ENCODE measurements around the gene GTF2H4. TPM values are rescaled to one million over a fixed set of nuclear protein-coding genes. Genes with fewer than 3 reads are reported as not detected.

GTF2H4 gene
- total and polyA plus RNA-seq, 2 donors (not counting 1 experiment from before 2014, with no cell fraction given), result 12.2 to 15.3 TPM

DNA sequence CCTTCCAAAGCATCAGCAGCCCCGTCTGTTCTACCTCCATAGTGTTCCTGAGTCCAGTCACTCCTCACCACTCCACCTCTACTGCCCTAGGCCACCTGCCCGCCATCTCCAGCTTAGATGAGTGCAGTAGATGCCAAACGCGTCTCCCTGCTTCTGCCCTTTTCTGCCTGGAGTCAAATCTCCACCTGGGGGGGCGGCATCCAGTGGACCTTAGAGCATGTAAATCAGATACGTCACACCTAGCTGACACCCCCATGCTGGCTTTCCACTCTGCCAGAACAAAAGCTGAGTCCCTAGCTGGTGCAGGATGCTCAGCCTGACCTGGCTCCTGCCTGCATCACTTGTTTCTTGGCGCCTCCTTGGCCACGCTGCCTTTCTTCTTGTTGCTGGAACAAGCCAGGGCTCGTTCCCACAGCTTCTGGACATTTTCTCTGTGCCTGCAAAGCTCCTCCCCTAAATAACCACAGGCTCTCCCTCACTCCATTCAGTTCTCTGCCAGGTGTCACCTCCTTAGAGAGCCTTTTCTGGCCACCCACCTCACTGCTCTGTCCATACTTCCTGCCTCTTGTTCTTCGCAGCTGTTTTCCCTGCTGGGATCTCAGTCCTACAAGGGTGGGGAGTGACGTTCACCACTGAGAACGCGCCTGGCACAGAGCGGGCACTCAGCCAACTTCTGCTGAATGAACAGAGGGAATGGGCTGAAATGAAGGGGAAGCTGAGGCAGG is 17.9 kb upstream of the GTF2H4 start:
- H4K20me1 ChIP-seq (ENCODE audit: control insufficient read depth, extremely low read depth, insufficient read depth, low read length), result no peaks in the 10 kb centered on the region
- H3K4me3 ChIP-seq (replicated peaks in 1 of 4; ENCODE audit: control extremely low read depth in 1 of 4, insufficient read depth in 1 of 4, low read depth in 3 of 4, low read length in 4 of 4), result no peak overlapping the region
- no peak overlapping the region for H2AFZ ChIP-seq (ENCODE audit: low read length)

DNA sequence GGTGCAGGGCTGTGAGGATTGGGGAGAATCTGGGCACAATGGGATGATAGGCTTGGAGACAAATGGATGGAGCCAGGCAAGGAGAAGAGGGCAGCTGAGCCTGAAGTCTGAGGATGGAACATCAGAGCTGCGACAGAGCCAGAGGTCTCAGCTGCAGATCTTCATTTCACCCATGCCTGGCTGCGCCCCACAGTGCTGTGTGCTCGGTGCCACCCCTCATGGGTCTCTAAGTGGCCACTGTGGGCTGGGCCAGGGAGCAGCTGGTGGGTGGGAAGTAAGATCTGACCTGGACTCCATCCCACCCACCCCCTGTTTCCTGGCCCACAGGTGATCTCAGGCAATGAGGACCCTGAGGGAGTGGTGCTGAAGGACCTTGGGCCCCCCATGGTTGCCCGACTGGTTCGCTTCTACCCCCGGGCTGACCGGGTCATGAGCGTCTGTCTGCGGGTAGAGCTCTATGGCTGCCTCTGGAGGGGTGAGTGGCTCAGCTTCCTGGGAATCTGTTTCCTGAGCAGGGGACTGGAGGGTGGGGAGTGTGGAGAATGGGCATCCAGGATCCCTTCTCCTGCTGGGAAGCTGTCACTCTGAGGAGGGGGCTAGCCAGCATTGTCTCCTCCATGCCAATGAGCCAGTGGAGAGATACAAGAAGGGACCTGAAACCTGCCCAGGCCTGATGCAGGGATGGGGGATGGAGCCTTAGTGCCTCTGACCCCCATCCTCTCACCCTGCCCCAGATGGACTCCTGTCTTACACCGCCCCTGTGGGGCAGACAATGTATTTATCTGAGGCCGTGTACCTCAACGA is 17.2 kb upstream of the GTF2H4 start:
- Histone ChIP-seq H3K4me2 (ENCODE audit: extremely low read depth, insufficient read depth, low read length) (no peak overlapping the region), H3K27me3 (ENCODE audit: control insufficient read depth, insufficient read depth, low read length) (no peaks in the 10 kb centered on the region), H3K9ac (ENCODE audit: insufficient read depth, low read length) (no peak overlapping the region), H4K20me1 (ENCODE audit: control insufficient read depth, extremely low read depth, insufficient read depth, low read length) (no peaks in the 10 kb centered on the region), H3K4me1 (ENCODE audit: control insufficient read depth, extremely low read depth, insufficient read depth, low read length) (peaks cover 7% of the 10 kb centered on the region), H2AFZ (ENCODE audit: low read length) (no peak overlapping the region), H3K27ac (ENCODE audit: insufficient read depth, low read length) (no peak overlapping the region), H3K4me3 (replicated peaks in 1 of 4; ENCODE audit: control extremely low read depth in 1 of 4, insufficient read depth in 1 of 4, low read depth in 3 of 4, low read length in 4 of 4) (no peak overlapping the region), H3K79me2 (ENCODE audit: control insufficient read depth, insufficient read depth, low read length) (no peaks in the 10 kb centered on the region), H3K36me3 (ENCODE audit: control insufficient read depth, insufficient read depth, low read length) (peaks cover 6% of the 10 kb centered on the region), H3K9me3 (ENCODE audit: control insufficient read depth, insufficient read depth, low read depth, low read length) (no peaks in the 10 kb centered on the region)
- DNase-seq (ENCODE audit: low read depth in 2 of 2), result no peak
- TF ChIP-seq, protein P1, sequence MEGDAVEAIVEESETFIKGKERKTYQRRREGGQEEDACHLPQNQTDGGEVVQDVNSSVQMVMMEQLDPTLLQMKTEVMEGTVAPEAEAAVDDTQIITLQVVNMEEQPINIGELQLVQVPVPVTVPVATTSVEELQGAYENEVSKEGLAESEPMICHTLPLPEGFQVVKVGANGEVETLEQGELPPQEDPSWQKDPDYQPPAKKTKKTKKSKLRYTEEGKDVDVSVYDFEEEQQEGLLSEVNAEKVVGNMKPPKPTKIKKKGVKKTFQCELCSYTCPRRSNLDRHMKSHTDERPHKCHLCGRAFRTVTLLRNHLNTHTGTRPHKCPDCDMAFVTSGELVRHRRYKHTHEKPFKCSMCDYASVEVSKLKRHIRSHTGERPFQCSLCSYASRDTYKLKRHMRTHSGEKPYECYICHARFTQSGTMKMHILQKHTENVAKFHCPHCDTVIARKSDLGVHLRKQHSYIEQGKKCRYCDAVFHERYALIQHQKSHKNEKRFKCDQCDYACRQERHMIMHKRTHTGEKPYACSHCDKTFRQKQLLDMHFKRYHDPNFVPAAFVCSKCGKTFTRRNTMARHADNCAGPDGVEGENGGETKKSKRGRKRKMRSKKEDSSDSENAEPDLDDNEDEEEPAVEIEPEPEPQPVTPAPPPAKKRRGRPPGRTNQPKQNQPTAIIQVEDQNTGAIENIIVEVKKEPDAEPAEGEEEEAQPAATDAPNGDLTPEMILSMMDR (conservative IDR thresholded peaks at IDR 0.05 in 1 of 2, IDR thresholded peaks at IDR 0.05 in 1 of 2; ENCODE audit: low read depth in 1 of 2, low read length in 2 of 2), result no peak
- TF ChIP-seq EZH2 (IDR thresholded peaks at IDR 0.05; ENCODE audit: low read length, missing control alignments), result no peak

More for the DNA sequence above, 17.9 kb upstream of the GTF2H4 start:
- TF ChIP-seq, protein P1 (conservative IDR thresholded peaks at IDR 0.05 in 1 of 2, IDR thresholded peaks at IDR 0.05 in 1 of 2; ENCODE audit: low read depth in 1 of 2, low read length in 2 of 2), result no peak
- no peaks in the 10 kb centered on the region for H3K79me2 ChIP-seq (ENCODE audit: control insufficient read depth, insufficient read depth, low read length)
- H3K4me2 ChIP-seq (ENCODE audit: extremely low read depth, insufficient read depth, low read length), result no peak overlapping the region
- H3K27ac ChIP-seq (ENCODE audit: insufficient read depth, low read length), result no peak overlapping the region
- DNase-seq (ENCODE audit: low read depth in 2 of 2), result peak in 1 of 2 donors; percentile 52
- peaks cover 4% of the 10 kb centered on the region for H3K36me3 ChIP-seq (ENCODE audit: control insufficient read depth, insufficient read depth, low read length)
- peaks cover 13% of the 10 kb centered on the region for H3K4me1 ChIP-seq (ENCODE audit: control insufficient read depth, extremely low read depth, insufficient read depth, low read length)
- H3K27me3 ChIP-seq (ENCODE audit: control insufficient read depth, insufficient read depth, low read length), result no peaks in the 10 kb centered on the region
- no peak overlapping the region for H3K9ac ChIP-seq (ENCODE audit: insufficient read depth, low read length)
- no peaks in the 10 kb centered on the region for H3K9me3 ChIP-seq (ENCODE audit: control insufficient read depth, insufficient read depth, low read depth, low read length)

DNA sequence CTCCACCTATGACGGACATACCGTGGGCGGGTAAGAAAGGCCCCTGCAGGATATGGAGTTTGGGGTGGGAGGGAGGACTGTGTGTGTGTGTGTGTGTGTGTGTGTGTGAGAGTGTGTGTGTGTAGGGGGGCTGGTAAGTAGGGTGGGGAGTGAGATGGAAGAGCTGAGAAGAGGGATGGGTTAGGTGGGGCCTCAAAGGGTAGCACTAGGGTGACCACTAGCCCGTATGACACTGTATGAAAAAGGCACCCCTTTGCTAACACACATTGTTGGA is 16.6 kb upstream of the GTF2H4 start:
- H2AFZ ChIP-seq (ENCODE audit: low read length), result no peak overlapping the region
- no peaks in the 10 kb centered on the region for H3K9me3 ChIP-seq (ENCODE audit: control insufficient read depth, insufficient read depth, low read depth, low read length)
- H3K4me3 ChIP-seq (replicated peaks in 1 of 4; ENCODE audit: control extremely low read depth in 1 of 4, insufficient read depth in 1 of 4, low read depth in 3 of 4, low read length in 4 of 4), result no peak overlapping the region
- TF ChIP-seq, protein P1 (conservative IDR thresholded peaks at IDR 0.05 in 1 of 2, IDR thresholded peaks at IDR 0.05 in 1 of 2; ENCODE audit: low read depth in 1 of 2, low read length in 2 of 2), result no peak
- no peak for TF ChIP-seq EZH2 (IDR thresholded peaks at IDR 0.05; ENCODE audit: low read length, missing control alignments)
- H3K9ac ChIP-seq (ENCODE audit: insufficient read depth, low read length), result no peak overlapping the region
- H3K27ac ChIP-seq (ENCODE audit: insufficient read depth, low read length), result no peak overlapping the region
- no peaks in the 10 kb centered on the region for H4K20me1 ChIP-seq (ENCODE audit: control insufficient read depth, extremely low read depth, insufficient read depth, low read length)
- peaks cover 2% of the 10 kb centered on the region for H3K4me1 ChIP-seq (ENCODE audit: control insufficient read depth, extremely low read depth, insufficient read depth, low read length)
- no peak for DNase-seq (ENCODE audit: low read depth in 2 of 2)
- H3K27me3 ChIP-seq (ENCODE audit: control insufficient read depth, insufficient read depth, low read length), result no peaks in the 10 kb centered on the region
- H3K36me3 ChIP-seq (ENCODE audit: control insufficient read depth, insufficient read depth, low read length), result peaks cover 6% of the 10 kb centered on the region
- H3K4me2 ChIP-seq (ENCODE audit: extremely low read depth, insufficient read depth, low read length), result no peak overlapping the region
- H3K79me2 ChIP-seq (ENCODE audit: control insufficient read depth, insufficient read depth, low read length), result no peaks in the 10 kb centered on the region

Measured in fibroblast of lung (primary cell).